Daoy (cell line): ENCODE data around the gene CCDC183. TPM values are rescaled to one million over a fixed set of nuclear protein-coding genes. Genes with fewer than 3 reads are reported as not detected.
"Not testable (repeated sequence)": the region's sequence is repeated elsewhere in the genome, so short reads cannot be mapped to it uniquely, and the experiment has no call there.

Experiments used
- DNase-seq: peaks from one replicate; pipeline ENCODE4 v3.0.0-alpha.2; 2015; ENCODE audit warnings: low read depth
- total RNA-seq: library from RNA; depleted of rRNA; stranded (reverse); fragments of >200 nt; shearing (Covaris generic); gene quantifications from 2 replicates; pipeline ENCODE4 v1.2.3, GENCODE V29; 2014

CCDC183 gene
- total RNA-seq, 1 experiment from 2014 or later, result 0.23 TPM

DNA sequence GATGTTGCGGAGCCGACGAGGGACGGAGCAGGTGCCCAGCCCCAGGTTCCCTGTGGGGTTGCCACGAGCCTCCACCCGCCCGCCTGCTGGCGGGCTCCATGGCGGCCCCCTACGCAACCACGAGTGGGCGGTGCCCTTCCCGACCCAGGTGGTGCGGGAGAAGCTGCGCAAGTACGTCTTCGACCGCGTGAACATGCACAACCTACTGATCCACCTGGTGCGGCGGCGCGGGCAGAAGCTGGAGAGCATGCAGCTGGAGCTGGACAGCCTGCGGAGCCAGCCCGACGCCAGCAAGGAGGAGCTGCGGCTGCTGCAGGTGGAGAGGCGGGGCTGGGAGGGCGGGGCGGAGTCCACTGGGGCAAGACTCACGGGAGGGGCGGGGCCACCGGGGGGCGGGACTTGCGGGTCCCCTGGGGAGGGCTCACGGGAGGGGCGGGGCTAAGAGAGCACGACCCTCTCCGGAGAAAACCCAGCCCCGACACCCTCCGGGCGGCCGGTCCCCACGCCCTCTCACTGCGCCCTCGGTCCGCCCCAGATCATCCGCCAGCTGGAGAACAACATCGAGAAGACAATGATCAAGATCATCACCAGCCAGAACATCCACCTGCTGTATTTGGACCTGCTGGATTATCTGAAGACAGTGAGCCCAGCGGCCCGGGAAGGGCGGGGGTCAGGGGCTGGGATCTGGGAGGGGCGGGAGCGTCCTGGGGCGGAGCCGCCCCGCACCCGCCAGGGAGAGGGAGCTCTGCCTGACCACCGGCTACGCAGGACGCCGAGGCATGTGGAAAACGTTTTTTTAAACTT is 3.9 kb downstream of the CCDC183 start:
- DNase-seq, result peak; percentile 88

DNA sequence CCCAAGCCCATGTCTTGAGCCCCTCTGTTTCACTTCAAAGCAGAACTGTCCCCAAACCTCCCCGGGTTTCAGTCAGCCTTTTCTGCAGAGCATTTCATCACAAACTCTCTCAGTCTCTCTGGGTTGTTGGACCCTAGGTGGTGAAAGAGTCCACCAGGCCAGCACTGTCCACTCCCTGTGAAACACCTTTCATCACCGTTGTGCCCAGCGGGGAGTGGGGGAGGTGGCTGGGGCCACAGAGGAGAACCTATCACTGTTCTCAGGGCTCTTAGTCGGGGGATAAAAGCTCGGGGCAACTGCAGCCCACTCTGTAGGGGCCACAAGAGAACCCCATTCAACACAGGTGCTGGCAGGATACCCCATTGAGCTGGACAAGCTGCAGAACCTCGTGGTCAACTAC is 6.2 kb downstream of the CCDC183 start:
- no peak for DNase-seq

DNA sequence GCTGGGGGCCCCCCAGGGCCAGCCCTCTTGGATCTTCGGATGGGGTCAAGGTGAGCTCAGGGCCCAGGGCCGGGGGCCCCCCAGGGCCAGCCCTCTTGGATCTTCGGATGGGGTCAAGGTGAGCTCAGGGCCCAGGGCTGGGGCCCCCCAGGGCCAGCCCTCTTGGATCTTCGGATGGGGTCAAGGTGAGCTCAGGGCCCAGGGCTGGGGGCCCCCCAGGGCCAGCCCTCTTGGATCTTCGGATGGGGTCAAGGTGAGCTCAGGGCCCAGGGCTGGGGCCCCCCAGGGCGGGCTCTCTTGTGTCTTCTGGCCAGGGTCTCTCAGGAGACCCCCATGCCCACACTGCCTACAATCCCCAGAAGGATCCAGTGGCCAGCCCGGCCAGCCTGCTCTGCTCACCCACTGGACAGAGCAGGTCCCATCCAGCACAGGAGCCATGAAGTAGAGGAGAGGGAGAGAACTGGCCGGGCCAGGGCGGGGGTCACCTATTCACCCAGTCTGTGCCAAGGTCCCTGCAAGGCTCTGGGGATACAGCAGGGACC is 6.9 kb downstream of the CCDC183 start:
- DNase-seq, result not testable (repeated sequence)

DNA sequence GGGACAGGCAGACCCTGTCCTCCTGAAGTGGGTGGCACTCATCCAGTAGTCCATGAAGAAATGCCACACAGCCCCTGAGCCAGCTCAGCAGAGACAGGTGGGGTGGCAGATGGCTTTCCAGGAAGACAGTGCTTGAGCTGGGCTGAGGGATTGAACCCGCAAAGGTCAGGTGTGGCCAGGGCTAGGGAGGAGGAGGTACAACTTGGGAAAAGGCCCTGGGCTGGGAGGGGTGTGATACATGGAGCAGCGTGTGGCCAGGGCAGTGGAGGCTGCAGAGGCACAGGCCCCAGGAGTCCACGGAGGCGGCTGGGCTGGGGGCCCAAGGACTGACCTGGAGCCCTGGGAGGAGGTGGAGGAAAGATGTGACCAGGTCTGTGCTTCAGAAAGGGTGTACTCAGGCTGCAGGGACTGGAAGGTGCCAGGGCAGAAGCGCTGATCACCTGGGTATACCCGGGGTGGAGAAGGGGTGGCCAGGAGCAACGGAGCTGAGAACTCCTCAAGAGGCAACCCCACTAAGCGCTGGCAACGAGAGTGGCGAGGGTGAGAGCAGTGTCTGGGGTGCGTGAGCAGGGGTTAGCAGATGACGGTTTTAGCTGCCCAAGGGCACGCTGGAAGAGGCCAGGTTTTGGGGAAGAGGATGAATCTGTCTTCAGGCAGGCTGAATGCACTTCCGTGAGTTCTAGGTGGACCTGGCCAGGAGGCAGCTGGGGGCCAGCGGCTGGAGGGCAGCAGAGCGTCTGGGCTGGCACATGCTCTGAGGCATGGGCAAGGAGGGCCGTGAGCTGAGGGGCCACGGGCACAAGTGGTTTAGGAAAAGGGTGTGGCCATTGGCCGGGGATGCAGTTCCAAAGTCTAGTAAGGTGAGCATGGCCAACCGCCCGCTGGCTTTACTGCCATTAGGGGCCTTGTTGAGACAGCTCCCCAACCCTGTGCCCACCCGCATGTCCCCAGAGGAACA is 7.7 kb downstream of the CCDC183 start:
- DNase-seq, result no peak

DNA sequence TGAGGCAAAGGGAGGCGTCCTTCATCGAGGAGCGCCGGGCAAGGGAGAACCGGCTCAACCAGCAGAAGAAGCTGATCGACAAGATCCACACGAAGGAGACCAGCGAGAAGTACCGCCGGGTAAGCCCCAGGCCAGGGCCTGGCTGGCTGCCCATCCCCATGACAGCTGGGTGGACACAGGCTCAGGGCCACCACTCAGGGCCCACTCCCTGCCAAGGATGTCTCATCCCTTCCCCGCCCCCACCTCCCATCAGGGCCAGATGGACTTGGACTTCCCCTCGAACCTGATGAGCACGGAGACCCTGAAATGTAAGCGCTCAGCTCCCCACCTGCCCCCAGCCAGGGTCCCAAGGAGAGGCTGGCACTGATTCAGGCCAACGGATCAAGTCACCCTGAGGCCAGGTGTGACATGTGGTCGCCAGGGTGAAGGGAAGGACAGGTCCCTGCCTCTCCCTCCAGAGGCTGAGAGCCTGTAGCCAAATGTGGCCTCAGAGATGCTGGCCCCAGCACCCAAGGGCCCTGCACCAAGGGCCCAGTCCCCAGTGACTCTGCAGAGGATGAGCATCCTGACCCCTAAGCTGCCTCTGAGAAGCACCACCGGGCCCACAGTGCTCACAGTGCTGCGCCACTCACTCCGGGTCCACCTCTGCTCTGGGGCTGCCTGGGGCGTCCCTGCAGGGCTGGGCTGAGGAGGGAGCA is 8.5 kb downstream of the CCDC183 start:
- DNase-seq, result no peak

DNA sequence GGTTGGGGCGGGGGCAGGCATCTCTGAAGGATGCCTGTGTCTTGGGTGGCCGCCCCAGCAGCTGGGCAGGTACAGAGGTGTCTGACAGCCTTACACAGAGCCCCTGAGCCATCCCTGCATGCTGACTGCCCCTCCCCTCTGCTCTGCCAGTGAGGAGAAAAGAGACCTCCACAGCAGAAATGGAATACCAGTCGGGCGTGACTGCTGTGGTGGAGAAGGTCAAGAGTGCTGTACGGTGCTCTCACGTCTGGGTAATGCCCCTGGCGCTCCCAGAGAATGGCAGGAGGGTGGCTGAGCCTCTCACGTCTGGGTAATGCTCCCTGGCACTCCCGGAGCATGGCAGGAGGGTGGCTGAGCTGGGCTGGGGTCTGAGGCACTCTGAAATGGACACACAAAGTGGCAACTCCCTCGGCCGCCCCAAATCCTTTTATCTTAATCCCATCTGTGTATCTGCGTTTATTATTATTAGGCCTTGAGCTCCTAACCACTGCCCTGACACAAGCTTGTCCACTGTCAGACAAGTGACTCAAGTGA is 9.1 kb downstream of the CCDC183 start:
- DNase-seq, result no peak

DNA sequence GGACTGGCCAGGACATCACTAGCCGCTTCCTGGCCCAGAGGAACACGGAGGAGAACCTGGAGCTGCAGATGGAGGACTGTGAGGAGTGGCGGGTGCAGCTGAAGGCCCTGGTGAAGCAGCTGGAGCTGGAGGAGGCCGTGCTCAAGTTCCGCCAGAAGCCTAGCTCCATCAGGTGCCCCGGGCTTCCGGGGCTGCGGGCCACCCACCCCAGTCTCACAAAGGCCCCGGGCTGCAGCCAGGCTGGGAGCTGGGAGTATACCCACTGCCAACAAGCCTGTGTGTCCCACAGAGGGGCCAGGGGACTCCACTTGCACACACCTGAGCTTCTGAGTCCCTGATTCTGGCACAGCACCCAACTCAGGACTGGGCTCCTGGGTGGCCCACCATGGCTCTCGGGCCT is 9.9 kb downstream of the CCDC183 start:
- no peak for DNase-seq

DNA sequence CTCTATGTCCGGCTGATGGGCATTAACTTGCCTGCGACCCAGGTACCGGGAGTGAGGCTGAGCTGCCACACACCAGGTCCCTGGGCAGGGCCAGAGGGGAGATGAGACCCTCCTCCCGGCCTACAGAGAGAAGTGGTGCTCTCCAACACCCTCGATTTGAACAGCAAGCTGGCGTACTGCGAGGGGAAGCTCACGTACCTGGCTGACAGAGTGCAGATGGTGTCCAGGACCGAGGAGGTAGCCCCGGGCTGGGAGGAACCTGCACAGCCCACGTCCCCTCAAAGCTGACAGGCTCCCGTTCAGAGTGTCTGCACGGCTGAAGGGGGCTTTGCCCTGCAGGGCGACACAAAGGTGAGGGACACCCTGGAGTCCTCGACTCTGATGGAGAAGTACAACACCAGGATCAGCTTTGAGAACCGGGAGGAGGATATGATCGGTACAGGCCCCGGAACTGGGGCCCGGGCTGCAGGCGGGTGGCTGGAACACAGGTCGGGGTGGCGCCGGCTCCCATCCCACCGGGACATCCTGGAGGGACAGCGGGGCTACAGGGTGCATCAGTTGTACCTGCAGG is 10.6 kb downstream of the CCDC183 start:
- no peak for DNase-seq

DNA sequence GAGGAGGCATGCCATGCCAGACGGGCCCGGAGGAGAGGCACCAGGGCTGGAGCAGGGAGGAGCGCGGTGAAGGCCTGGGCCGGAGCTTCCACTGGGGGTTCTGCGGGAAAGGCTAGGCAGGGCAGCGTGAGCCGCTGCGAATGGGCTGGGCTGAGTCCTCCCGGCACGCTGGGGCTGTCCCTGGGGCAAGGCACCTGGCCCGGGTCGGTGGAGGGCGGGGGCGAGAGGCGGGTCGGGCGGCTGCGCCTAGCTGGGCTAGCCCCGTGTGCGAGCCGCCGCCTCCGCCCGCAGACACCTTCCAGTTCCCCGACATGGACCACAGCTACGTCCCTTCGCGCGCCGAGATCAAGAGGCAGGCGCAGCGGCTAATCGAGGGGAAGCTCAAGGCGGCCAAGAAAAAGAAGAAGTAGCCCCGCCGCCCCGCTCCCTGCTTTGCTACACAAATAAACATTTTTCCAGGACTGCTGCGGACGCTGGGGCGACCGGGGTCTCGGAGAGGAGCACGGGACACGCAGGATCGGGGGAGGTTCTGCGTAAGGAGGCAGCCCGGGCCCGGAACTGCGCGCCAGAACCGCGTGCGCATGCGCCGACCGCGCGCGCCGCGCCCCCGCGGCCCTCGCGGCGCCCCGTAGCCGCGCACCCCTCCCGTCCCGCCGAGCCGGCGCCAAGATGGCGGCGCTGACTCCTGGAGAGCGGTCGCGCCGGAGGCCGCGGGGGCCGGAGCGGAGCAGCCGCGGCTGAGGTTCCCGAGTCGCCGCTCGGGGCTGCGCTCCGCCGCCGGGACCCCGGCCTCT is 11.3 kb downstream of the CCDC183 start, which contains the start of gene RABL6:
TSS of gene RABL6 (plus strand) at position 668 of the 794 bp plus-strand sequence. CDS start 249 bp downstream, outside the sequence.
- DNase-seq, result peak; percentile 91

DNA sequence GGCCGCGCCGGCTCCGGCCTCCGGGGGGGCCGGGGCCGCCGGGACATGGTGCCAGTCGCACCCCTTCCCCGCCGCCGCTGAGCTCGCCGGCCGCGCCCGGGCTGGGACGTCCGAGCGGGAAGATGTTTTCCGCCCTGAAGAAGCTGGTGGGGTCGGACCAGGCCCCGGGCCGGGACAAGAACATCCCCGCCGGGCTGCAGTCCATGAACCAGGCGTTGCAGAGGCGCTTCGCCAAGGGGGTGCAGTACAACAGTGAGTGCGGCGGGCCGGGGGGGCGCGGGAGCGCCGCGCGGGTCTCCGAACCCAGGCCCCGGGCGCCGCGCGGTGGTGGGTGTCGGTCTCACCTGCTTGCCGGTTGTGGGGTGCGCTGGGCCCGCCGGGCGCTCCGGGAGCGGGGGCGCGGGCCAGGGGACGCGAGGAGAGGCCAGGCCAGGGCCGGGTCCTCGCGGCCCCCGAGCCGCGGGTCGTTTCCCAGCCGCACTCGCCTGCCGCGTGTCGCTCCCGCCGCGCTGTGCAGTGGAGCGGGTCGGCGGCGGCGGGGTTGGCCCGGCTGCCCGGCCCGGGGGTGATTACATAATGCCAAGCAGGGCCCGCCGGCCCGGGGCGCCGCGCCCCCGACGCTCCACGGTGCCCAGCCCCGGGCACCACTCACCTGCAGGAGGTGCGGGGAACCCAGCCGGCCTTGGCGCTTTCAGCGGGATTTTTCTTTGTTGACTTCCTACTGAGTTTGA is 12.1 kb downstream of the CCDC183 start:
- no peak for DNase-seq

DNA sequence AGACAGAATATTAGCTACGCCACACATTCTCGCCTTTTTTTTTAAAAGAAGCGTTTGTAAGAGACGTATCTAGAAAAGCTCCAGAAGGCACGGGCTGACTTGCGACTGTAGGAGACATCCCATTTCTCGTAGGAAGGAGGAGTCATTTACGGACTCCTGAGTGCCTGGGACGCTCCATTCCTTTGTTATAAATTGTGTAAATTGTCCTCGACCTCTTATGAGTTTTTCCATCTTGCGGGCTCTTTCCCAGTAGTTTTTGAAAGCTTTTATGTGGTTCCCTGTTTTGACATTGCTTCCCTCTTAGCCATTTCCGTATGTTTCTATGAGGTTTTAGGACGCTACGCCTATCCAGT is 12.6 kb downstream of the CCDC183 start:
- no peak for DNase-seq

DNA sequence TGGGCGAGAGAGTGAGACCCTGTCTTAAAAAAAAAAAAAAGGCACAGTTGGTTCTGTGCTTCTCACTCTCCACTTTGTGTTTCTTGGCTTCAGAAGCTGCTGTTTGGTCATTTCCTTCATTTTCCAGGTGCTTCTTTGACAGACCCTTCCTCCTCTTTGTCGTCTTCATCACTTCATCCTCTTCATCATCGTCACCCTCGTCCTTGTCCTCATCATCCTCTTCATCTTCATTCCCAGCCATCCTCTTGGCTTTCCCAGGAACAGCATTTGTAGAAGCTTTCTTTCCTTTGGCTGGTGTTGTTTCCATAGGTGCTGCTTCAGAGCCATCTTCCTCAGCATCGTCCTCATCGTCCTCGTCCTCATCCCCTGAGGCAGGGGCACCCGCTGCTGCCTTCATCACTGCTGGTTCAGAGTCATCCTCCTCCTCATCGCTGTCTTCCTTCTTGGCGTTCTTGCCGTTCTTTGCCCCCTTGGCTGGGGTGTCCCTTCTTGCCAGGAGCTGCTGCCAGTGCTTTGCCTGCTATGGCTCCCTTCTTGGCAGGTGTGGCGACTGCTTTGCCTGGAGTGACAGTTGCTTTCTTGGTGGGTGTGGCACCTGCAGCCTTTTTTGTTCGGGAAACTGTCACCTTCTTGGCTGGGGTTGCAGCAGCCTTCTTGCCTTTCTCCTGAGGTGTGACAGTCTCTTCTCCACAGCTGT is 18.7 kb downstream of the CCDC183 start:
- DNase-seq, result no peak

DNA sequence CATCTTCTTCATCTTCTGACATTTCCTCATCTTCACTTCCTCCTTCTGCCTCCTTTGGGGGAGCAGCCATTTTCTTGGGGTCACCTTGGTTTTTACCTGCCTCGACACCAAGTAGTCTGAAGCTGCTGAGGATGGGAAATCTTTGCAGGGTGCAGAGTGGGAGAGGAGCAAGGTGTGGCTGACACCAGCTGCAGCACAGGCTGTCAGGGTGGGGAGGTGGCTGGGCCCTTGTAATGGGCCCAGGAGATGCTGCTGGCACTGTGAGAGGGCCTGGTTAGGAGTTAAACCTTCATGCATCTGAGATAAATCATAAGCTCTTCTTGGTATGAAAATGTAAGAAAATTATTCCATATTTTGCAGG is 19.3 kb downstream of the CCDC183 start:
- DNase-seq, result no peak

DNA sequence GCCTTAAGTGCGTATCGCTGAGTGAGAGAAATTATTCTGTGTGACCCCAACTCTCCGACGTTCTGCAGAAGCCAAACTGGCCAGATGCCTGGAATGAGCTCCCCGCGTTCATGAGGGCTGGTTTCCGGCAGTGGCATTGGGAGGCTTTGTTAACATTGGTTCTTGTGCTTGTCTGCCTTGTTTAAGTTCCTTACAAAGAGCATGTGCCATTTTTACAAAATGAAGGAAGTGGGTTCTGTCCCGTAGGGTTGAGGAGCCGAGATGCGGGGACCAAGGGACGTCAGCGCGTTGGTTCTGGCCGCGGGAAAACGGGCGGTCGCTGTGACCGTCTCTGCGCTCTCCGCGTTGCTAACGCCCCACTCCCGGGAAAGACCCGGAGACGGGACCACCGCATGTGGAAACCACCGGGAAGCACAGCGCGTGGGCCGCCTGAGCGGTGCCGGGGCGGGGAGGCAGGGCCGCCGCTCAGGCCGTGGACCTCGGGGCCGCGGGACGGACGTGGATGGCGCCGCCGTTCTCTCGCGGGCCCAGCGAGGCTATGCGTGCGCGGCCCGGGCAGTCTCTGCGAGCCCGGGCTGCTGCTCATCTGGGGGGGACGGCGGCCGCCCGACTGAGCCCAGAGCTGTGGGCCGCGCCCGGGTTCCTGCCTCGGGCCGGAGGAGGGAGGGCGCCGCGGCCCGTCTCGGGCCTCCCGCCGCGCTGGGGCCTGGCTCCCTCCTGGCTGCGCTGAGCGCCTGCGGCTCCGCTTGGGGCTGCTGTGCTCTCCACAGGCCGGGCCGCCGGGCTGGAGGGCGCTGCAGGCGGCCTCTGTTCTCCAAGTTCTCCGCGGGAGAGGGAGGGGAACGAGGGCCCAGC is 25.1 kb downstream of the CCDC183 start:
- DNase-seq, result no peak

DNA sequence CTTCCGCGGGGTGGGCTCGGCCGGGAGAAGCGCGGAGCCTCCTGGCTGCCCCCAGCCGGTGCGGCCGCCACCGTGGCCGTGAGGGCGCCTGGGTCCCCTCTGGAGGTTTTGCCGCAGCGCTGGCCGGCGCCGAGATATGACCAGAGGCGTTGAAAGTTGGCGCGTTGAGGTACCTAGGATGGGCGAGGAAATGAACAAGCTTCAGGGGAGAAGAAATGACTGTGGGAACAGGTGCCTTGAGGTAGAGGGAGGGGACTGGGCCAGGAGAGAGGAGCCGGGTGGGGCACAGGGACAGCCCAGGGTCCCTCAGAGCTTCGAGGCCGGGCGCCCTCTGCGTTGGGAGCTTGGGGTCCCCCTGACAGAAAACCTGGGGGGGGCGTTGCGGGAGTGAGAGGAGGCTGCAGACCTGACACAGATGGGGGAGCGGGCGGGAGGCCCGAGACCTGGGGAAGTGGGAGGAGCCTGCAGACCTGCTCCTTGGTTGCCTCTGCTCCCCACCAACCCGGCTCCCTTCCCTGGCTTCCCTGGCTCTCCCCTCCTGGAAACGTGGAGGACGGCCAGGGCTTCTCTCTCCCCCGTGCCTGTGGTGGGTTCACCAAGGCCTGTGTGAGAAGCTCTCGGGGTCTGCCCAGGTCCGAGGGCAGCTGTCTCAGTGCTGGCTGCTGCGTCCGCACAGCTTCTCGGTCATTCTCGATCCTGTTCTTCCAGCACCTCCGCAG is 25.8 kb downstream of the CCDC183 start:
- no peak for DNase-seq

DNA sequence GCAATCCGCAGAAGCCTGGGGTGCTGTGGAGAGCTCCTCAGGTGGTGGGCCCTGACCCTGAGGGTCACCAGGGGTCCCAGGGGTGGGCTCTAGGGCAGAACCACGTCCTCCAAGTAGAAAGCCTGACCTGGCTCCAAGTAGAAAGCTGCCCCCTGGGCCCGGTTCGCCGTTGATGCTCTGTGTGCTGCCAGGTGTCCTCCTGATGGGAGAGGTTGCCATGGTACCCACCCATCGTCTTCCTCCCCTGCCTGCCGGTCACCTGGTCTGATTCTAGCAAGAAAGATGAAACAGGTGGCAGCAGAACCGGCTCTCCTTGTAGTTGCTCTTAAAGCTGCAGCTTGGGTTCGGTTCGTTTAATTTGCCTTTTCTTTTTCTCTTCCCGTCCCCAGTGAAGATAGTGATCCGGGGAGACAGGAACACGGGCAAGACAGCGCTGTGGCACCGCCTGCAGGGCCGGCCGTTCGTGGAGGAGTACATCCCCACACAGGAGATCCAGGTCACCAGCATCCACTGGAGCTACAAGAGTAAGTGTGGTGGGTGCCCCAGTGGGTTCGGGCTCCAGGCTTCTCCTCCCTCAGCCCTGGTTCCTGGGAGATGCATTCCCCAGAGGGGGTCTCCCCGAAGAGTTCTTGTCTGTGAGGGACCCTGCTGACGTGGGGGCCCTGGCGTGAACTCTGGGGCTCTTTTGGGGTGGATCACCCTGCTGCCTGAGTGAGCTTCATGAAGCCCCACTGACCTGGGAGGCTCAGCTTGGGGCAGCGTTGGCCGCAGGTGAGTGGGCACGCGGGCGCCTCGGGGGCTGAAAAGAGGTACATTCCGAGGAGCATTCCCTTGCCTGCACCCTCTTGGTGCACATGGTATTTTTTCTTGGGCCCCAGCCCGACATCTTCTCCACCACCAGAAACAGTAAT is 27.3 kb downstream of the CCDC183 start:
- DNase-seq, result no peak
